Stimulated activated CD8-positive, alpha-beta memory T cell treated with anti-CD3 and anti-CD28 coated beads, Interleukin-7, amount 100 ng/mL, for 4 hours (primary cell): ENCODE results near the gene ECT2.
"Not testable (repeated sequence)": the region's sequence is repeated elsewhere in the genome, so short reads cannot be mapped to it uniquely, and the experiment has no call there.

Experiments
- DNase-seq, 2 donors: peaks; one replicate each; pipeline ENCODE4 v3.0.0-alpha.2; 2020; ENCODE audit warnings: low read depth in 2 of 2

The ECT2 gene

DNA sequence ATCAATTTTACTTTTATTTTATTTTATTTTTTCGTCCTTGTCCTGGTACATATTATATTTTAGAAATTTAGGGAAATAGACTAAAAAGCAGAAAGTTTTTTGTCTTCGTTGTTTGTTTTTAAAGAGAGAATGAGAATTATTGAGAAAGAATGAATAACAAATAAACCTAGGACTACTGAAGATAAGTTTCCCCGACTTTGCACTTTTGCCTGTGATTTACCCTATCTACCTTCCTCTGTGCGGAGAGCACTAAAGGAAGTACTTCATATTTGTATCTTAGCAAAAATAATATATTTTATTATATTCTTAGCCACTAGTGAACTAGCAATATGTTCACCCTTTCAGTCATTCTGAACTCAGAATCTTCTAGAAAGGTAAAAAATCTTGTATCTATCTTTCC, 60.6 kb downstream of the ECT2 start:
- DNase-seq, result no peak

DNA sequence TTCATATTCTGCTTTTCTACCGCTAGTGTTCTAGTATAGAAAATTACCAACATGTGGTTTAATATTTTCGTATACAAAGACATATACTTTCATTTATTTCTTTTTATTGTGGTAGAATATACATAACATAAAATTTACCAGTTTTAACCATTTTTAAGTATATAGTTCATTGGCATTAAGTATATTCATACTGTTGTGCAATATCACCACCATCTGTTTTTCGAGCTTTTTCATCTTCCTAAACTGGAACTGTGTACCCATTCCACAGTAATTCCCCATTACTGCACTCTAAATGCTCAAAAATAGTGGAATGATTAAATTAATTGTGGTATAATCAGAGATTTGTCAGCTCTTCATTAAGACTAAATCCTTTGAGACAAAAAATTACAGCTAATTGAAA, 62.9 kb downstream of the ECT2 start:
- DNase-seq, result no peak

DNA sequence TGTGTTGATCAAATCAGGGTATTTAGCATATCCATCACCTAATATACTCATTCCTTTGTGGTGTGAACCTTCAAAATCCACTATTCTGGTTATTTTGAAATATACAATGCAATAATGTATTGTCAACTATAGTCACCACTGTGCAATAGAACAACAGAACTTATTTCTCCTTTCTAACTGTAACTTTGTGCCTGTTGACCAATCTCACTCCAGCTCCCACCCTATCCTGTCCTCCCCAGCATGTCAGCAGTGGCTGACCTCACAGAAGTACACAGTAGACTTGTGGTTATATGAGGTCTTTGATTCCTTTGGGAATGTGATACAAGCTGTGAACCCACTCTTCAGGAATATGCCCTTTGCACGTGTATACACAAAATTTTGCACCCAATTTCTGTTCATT, 64.2 kb downstream of the ECT2 start:
- DNase-seq, result no peak

DNA sequence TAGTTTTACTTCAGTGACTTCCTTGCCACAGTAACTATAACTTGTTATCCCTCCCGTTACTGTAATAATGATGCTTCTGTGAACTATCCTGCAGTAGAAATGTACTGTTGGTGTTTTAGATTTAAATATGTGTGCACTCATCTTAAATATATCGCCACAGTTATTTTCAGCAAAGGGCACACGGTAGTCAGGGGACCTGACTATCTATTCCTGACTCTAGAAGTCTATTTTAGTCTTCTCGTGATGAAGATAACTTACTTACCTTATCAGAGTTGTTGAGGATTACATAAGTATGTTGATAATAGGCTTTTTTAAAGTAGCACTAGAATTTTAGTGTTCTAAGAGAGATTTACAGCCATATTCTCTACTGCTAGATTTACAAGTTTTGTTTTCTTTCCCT, 65.3 kb downstream of the ECT2 start:
- DNase-seq, result no peak

DNA sequence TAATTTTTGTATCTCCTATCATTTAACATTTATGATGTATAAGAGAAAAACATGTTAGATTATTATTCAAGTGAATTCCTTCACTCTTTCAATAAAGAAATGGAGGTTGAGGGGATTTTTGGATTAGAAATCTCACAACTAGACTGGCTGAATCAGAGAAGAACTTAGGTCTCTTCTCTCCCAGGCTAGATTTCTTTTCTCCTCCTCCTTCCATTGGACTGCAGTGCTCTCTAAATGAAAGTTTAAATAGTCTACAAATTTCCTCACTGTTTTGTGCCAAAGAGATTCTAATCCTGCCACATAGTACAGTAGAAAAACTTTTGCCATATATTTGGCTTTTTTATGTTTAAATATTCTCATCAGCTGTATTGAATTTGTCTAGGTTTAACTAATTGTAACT, 65.8 kb downstream of the ECT2 start:
- no peak for DNase-seq

DNA sequence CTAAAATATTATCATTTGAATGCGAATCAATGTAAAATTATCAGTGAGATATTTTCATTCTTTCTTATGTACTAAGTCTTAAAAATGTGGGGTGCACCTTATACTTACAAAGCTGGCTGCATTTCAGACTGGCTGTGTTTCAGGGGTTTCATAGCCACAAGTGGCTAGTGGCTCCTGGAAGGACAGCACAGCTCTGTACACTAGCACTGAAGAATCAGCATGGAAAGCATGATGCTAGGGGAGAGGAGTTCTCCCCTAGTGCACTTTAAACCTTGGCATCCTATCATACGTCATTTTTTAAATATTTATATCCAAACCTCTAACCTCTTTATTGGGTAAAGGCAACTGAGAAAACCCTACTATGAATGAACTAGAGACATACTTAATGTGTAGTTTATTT, 66.4 kb downstream of the ECT2 start:
- DNase-seq, result no peak

DNA sequence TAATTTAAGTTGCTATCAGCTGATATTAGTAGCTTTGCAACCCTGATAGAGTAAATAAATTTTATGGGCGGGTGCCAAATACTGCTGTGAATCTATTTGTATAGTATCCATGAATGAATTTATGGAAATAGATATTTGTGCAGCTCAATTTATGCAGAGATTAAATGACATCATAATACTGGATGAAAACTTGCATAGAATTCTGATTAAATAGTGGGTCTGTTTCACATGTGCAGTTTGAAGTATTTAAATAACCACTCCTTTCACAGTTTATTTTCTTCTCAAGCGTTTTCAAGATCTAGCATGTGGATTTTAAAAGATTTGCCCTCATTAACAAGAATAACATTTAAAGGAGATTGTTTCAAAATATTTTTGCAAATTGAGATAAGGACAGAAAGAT, 70.0 kb downstream of the ECT2 start:
- DNase-seq, result no peak

DNA sequence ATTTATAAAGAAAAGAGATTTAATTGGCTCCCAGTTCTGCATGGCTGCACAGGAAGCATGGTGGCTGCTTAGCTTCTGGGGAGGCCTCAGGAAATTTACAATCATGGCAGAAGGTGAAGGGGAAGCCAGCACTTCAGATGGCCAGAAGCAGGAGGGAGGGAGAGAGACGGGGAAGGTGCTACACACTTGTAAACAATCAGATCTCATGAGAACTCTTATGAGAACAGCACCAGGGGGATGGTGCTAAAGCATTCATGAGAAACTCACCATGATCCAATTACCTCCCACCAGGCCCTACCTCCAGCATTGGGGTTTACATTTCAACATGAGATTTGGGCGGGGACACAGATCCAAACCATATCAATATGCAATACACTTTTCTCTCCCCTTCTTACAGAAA, 73.7 kb downstream of the ECT2 start:
- no peak for DNase-seq

DNA sequence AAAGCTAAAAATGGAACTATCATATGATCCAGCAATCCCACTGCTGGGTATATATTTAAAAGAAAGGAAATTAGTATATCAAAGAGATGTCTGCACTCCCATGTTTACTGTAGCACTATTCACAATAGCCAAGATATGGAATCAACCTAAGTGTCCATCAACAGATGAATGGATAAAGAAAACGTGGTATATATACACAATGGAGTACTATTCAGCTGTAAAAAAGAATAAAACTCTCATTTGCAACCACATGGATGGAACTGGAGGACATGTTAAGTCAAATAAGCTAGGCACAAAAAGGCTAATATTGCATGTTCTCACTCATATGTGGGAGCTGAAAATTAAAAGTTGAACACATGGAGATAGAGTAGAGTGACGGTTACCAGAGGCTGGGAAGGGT, 76.7 kb downstream of the ECT2 start:
- DNase-seq, result not testable (repeated sequence)

DNA sequence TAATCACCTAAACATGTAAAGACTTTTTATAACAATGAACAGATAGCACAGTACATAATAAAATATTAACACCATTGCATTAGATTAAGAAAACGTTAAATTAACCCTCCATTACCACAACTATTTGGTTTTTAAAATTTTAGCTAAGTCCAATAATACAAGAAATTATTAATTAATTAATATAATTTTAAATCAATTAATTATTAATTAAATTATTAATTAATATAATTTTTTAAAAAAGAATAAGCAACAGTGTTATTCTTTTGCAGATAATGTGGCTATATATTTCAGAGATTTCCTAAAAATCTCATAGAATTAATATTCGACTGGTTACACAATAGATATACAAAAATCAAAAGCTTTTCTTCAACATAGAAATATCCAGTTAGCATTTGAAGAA, 82.5 kb downstream of the ECT2 start:
- DNase-seq, result no peak

DNA sequence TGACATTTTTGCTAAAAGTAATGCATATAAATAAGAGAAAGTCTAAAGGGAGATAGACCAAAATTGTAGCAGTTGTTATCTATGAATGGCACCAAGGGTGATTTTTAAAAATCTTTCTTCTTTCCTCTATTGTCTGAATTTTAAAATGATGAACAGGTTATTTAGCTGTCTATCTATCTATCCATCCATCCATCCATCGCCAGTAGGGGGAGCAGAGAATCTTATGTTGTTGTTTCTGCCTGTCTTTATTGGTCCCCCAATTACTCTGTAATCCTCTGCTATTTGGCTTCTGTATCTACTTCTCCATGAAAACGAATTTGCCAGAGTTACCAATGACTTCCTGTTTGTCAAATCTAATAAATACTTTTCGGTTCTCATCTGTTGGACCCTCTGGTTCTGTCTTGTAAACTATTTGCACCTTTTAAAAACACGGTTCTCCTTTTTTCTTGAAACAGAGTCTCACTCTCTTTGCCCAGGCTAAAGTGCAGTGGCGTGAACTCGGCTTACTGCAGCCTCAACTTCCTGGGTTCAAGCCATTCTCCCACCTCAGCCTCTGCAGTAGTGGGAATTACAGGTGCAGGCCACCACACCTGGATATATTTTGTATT, 86.0 kb downstream of the ECT2 start:
- no peak for DNase-seq

DNA sequence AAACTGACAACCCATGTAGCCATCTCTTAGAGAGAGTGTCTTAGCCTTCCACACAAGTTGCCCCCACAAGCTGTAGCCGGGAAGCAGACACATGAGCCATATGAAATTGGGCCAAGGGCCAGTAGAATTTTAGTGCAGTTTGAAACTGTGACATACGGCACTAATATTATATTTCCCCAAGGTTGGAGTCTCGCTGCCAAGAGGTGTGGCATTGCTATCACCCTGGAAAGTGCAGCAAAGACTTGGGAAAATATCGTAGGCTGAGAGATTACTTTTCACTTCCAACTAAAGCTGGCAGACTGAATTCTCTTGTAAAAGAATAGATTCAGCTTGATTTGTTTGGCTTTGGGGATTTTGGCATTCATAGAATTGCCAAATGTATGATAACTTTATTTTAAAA, 89.2 kb downstream of the ECT2 start:
- DNase-seq, result no peak

DNA sequence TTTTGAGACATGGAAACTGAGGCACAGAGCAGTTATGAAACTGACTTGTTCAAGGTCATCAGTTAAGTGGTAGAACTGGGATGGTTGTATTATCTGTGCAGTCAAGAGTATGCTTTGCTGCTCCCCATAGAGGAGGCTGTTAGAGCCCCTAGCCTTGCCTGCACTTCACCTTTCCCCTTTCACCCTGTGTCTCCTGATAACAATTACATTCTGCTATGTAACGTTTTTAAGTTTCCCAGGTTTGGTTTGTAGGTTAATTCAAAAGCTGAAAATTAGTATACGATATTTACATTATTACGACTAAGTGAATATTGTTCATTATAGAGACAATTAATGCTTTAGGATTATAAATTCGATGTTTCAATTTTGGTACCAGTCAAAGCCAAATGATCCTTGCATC, 89.9 kb downstream of the ECT2 start:
- DNase-seq, result no peak

DNA sequence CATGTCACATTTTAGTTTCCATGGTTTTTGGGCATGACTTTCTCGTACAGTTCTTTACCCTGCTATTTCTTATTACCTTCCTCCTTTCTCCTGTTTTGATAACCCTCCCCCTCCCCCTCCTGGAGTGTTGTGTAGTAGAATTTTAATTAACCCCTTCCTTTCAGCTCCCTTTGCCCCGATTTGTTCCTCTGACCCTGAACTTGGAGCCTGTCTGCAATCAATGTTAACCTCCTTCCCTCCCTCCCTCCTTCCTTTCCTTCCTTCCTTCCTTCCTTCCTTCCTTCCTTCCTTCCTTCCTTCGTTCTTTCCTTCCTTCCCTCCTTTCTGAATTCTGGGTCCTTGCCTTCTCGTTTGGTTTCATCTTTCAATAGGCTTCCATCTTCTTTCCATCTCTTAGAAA, 90.4 kb downstream of the ECT2 start:
- DNase-seq, result no peak

DNA sequence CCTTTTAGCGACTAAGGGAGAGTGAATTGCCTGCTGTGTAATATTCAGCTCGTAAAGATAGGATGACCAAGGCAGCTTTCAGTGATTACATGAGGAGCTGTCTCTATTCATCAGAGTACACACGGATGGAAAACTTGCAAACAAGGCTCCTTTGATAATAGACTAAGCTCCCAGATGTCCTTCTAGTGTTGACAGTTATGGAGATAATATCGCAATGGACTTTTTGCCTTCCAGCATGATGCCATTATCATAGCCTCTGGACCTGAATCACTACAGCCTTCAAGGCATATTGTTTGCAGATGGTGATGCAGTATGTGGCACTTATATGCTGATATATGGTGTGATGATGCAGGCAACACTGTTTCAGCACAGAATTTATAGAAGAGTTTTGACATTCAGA, 93.9 kb downstream of the ECT2 start:
- DNase-seq, result no peak

DNA sequence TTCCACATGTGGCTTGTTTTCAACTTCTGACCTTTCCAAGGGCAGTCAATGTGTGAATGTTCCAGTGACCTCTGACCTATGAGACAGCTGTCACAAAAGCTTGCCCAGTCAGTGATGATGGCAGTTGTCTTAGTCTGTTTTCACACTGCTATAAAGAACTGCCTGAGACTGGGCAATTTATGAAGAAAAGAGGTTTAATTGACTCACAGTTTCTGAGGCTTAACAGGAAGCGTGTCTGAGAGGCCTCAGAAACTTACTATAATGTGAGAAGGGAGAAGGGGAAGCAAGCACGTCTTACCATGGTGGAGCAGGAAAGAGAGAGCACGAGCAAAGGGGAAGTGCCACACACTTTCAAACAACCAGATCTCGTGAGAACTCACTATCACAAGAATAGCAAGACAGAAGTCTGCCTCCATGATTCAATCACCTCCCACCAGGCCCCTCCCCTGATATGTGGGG, 95.6 kb downstream of the ECT2 start:
- no peak for DNase-seq

DNA sequence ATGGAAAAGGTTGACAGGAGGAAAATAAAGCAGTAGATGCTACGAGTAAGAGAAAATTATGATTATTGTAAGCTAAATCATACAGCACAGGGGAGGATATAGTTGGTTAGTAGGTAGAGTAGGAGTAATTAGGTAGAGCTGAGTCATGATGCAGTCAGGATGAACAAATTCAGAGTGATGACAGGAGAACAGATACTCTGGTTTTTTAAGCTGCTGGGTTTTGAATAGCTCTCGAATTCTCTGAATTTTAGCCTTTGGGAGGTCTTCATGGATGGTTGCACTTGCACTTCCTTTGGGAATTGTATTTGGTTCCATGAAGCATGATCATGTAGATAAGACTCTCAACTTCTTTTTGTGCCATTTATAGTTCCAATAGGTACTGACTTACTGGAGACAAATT, 96.2 kb downstream of the ECT2 start:
- no peak for DNase-seq

DNA sequence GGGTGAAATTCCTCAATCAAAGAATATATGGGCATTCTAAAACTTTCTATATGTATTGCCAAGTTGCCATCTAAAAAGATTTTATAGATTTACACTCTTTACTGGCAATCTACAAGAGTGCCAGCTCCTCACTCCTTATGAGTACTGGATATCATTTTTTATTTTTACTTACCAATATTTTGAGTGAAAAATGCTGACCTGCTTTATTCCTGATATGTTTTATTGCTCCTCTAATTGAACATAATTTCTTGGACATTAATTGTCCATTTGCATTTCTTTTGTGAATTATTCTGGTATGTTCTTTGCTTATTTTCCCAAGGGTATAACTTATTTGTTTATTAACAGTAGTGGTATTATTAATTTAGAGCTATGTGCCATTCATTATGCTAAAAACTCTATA, 96.8 kb downstream of the ECT2 start:
- DNase-seq, result no peak

DNA sequence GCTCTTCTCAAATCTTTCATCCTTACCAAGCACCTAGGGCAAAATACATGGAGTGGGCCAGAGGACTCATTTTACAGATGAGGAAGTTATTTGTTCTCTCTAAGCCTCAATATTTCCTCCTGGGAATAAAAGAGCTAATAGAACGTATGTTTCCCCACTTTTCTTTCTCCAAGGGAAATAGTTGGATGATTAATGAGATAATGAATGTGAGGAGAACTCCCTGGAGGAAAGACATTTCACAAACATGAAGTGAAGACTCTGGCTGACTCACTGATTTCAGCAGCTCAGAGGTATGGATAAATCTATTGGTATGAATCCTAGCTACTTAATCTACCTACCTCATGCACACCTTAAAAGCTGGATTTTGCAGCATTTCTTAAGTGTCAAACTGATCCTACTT, 98.4 kb downstream of the ECT2 start:
- no peak for DNase-seq

DNA sequence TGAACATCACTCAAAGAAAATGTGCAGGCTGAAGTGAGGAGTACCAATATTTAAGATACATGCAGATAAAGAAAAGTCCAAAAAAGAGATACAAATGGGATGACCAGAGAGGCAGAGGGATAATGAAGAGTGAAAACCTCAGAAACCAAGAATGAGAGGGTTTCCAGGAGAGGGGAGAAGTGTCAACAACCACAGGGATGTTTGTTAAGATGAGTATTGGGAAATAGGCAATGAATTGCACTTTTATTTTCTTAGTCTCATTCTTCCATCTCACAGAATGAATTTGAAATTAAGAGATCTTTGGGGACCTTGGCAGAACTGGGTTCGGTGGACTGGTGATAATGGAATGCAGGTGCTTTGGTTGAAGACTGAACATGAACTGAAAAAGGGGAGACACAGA, 102.5 kb downstream of the ECT2 start:
- no peak for DNase-seq

DNA sequence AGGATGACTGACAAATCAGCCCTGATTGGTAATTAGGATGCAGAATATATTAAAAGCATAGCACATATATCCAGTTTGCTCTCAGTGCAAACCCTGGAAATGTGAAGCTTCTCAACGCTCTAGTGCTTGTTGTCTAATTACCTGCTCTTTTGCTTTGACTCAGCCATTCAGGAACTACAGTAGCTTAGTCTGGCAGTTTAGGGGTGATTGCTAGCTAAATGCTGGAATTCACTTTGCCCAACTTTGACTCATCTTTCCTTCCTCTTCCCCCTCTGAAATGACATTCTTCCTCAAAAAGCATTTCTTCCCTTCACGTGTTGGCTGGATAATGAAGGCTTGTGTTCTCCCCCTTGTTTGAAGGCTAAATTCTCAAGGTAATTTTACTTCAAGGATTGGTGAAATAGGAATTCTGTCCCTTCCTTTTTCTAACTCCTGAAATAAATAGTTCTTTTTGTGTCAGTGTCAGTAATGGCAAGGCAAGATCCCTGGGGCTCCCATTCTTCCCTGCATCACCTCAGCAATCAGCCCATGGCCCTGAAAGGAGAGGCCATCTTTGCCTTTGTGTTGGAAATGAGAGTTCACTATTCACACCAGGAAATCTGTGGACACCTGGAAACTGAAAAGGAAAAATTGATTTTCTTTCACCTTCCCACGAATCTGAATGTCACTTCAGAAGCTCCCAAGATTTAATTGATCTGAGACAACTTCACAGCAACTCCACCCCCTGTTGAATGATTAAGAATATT, 103.6 kb downstream of the ECT2 start:
- DNase-seq, result no peak

DNA sequence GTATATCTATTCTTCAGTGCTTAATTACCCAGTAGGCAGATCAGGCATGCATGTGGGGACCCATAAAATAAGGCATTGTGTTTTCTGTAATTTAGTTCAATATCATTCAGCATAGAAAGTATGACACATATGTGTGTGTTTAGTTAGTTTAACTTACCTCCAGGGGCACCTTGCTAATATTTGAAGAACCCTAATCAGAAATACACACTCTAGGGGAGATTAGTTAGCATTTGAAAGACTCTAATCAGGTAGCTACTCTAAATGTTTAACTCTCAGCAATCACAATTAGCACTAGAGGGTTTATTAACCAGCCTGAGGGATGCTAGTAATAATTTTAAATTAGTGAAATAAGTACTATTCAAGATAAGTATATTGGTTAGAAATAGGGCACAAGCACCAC, 104.5 kb downstream of the ECT2 start:
- DNase-seq, result no peak

DNA sequence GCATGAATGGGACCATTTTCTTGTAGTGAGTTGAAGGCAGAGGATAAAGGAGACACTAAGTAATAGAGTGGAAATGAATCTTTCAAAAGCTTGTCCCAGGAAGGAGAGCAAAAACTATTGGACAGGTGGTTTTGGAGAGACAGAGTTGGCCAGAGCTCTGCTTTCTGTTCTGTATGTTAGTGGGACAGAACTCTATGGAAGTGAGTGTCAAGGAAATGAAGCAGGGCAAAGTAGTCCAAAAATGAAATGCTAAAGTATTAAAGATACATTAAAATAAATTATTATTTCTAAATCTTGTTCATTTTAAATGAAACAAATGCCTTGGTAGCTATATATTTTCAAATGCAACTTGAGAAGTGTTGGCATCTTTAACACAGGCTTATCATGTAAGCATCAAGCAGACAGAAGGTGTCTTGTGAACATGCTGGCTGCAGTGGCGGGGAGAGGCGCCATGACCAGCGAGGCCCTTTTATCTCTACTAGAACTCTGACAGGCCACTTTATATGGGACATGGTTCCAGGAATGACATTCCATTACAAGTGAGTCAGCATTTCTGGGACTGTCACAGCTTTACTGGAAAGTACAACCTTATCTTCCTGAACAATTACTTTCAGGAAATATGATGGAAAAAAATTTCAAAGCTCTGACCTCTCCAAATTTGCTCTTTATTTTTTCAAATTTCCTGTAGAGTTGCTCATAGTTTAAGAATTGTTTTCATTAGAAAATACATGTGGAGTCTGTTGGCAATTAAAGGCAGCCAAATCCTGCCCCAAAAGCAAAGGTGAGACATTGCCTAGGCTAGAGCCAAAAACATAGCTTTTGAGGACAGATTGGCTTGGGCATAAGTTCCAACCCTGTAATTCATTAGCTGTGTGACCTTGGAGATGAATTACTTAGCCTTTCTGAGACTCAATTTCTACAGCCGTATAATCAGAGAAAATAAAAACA, 106.5 kb downstream of the ECT2 start:
- DNase-seq, result no peak
